ENCODE results near the gene CARD10. TPM values are rescaled to one million over a fixed set of nuclear protein-coding genes. Genes with fewer than 3 reads are reported as not detected.

CARD10 gene
- total RNA-seq, 1 experiment from 2014 or later = 26.5 TPM

- Histone ChIP-seq H3K36me3 (ENCODE audit: control insufficient read depth, insufficient read depth, low read length) (no peaks in the 10 kb centered on the region), H3K9me3 (no peaks in the 10 kb centered on the region), H3K27me3 (replicated peaks; ENCODE audit: control insufficient read depth, insufficient read depth, low read length) (no peaks in the 10 kb centered on the region), H3K4me3 (ENCODE audit: low read depth, low read length) (no peak overlapping the region), H3K4me1 (peaks cover 20% of the 10 kb centered on the region)
- ChIA-PET POLR2A (no interaction called here), CTCF (no interaction called here)
- Mint-ChIP-seq H3K4me1 (ENCODE audit: low read depth, unreplicated experiment) (peaks cover 12% of the 10 kb centered on the region), H3K36me3 (ENCODE audit: insufficient read depth, unreplicated experiment) (no peaks in the 10 kb centered on the region), H3K27ac (ENCODE audit: unreplicated experiment) (no peak overlapping the region), H3K4me3 (ENCODE audit: unreplicated experiment) (no peak overlapping the region), H3K9me3 (ENCODE audit: unreplicated experiment) (no peaks in the 10 kb centered on the region), H3K27me3 (ENCODE audit: insufficient read depth, unreplicated experiment) (no peaks in the 10 kb centered on the region)
- TF ChIP-seq, protein P1, sequence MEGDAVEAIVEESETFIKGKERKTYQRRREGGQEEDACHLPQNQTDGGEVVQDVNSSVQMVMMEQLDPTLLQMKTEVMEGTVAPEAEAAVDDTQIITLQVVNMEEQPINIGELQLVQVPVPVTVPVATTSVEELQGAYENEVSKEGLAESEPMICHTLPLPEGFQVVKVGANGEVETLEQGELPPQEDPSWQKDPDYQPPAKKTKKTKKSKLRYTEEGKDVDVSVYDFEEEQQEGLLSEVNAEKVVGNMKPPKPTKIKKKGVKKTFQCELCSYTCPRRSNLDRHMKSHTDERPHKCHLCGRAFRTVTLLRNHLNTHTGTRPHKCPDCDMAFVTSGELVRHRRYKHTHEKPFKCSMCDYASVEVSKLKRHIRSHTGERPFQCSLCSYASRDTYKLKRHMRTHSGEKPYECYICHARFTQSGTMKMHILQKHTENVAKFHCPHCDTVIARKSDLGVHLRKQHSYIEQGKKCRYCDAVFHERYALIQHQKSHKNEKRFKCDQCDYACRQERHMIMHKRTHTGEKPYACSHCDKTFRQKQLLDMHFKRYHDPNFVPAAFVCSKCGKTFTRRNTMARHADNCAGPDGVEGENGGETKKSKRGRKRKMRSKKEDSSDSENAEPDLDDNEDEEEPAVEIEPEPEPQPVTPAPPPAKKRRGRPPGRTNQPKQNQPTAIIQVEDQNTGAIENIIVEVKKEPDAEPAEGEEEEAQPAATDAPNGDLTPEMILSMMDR (IDR thresholded peaks at IDR 0.05; ENCODE audit: insufficient read depth in 1 of 2, low read depth in 1 of 2, low read length in 1 of 2, severe bottlenecking in 1 of 2, unreplicated experiment in 1 of 2) = no peak
- intact Hi-C loops (cut with micrococcal nuclease; ENCODE audit: unreplicated experiment) = no loop called here
- no TSS peak for BruUV-seq (replicated peaks)
- no peak for DNase-seq
Observed at GRCh38 chr22:37526376-37526775, 7.2 kb upstream of the CARD10 start.

DNA sequence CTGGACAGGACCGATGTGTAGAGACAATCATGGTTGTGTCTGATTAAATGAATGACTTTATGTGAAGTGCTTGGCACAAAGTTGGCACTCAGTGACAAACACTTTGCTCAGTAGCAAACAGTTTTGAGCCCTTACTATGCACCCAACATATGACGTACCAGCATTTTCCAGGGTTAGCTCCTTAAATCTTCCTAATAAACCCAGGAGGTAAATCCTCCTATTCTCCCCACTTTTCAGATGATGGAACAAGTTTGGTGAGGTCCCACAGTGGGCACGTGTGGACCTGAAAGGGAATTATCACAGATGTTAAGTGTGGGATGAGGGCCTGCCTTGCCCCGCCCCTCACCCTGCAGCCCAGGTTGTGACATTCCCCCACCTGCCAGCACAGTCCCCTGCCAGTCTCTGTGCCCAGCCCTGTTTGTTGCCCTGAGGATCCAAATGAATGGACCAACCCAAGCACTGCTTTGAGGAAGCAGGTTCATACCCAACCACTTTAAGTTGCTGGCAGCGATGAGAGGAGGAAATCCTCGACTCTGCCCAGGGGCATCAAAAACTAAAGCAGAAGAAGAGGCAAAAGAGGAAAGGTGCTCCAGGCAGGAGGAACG, 6.6 kb upstream of the CARD10 start:
- Mint-ChIP-seq H3K4me3 (ENCODE audit: unreplicated experiment) (no peak overlapping the region), H3K36me3 (ENCODE audit: insufficient read depth, unreplicated experiment) (no peaks in the 10 kb centered on the region), H3K27ac (ENCODE audit: unreplicated experiment) (no peak overlapping the region), H3K9me3 (ENCODE audit: unreplicated experiment) (no peaks in the 10 kb centered on the region), H3K4me1 (ENCODE audit: low read depth, unreplicated experiment) (peaks cover 12% of the 10 kb centered on the region), H3K27me3 (ENCODE audit: insufficient read depth, unreplicated experiment) (no peaks in the 10 kb centered on the region)
- no TSS peak for BruUV-seq (replicated peaks)
- TF ChIP-seq, protein P1 (IDR thresholded peaks at IDR 0.05; ENCODE audit: insufficient read depth in 1 of 2, low read depth in 1 of 2, low read length in 1 of 2, severe bottlenecking in 1 of 2, unreplicated experiment in 1 of 2) = no peak
- Histone ChIP-seq H3K36me3 (ENCODE audit: control insufficient read depth, insufficient read depth, low read length) (no peaks in the 10 kb centered on the region), H3K9me3 (no peaks in the 10 kb centered on the region), H3K27me3 (replicated peaks; ENCODE audit: control insufficient read depth, insufficient read depth, low read length) (no peaks in the 10 kb centered on the region), H3K4me1 (peaks cover 20% of the 10 kb centered on the region), H3K4me3 (ENCODE audit: low read depth, low read length) (no peak overlapping the region)
- ChIA-PET POLR2A (no interaction called here), CTCF (no interaction called here)
- DNase-seq = no peak
- intact Hi-C loops (cut with micrococcal nuclease; ENCODE audit: unreplicated experiment) = no loop called here

DNA sequence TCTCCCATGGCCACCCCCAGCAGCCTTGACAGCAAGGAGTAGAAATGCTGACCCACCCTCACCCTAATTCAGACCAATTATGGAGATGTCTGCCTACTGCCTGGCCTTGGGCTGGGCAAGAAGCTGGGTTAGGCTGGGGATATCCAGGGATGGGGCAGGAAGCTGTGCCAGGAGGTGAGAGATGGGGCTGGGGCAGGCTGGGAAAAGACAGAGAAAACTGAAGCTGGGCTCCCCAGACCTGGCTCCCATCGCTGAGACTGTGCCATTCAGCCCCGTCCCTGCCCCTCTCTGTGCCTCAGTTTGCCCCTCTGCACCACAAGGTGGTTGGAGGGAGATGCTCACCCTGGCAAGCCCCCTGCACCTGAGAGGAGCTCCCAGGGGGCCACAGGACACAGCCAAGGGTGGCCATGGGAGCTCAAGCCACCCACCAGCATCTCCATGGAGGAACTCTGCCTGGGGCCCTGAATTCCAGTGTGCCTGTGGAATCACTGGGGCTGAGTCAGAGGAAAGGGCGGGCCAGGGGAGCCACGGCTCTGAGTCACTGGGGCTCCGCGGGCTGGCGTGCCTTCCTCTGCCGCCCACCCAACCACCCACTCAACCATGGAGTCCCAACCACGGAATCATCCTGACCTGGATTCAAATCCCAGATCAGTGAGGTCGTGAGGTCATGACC, 6.0 kb upstream of the CARD10 start:
- Histone ChIP-seq H3K4me1 (peaks cover 20% of the 10 kb centered on the region), H3K27me3 (replicated peaks; ENCODE audit: control insufficient read depth, insufficient read depth, low read length) (no peaks in the 10 kb centered on the region), H3K36me3 (ENCODE audit: control insufficient read depth, insufficient read depth, low read length) (no peaks in the 10 kb centered on the region), H3K9me3 (no peaks in the 10 kb centered on the region), H3K4me3 (ENCODE audit: low read depth, low read length) (no peak overlapping the region)
- Mint-ChIP-seq H3K4me3 (ENCODE audit: unreplicated experiment) (no peak overlapping the region), H3K27ac (ENCODE audit: unreplicated experiment) (no peak overlapping the region), H3K36me3 (ENCODE audit: insufficient read depth, unreplicated experiment) (no peaks in the 10 kb centered on the region), H3K9me3 (ENCODE audit: unreplicated experiment) (no peaks in the 10 kb centered on the region), H3K4me1 (ENCODE audit: low read depth, unreplicated experiment) (peaks cover 12% of the 10 kb centered on the region), H3K27me3 (ENCODE audit: insufficient read depth, unreplicated experiment) (no peaks in the 10 kb centered on the region)
- no peak for DNase-seq
- CTCF ChIA-PET = no interaction called here
- no TSS peak for BruUV-seq (replicated peaks)
- TF ChIP-seq, protein P1 (IDR thresholded peaks at IDR 0.05; ENCODE audit: insufficient read depth in 1 of 2, low read depth in 1 of 2, low read length in 1 of 2, severe bottlenecking in 1 of 2, unreplicated experiment in 1 of 2) = no peak
- intact Hi-C loops (cut with micrococcal nuclease; ENCODE audit: unreplicated experiment) = no loop called here
- POLR2A ChIA-PET = no interaction called here
